Measurements from ENCODE around the gene DNAH10. TPM values are rescaled to one million over a fixed set of nuclear protein-coding genes. Genes with fewer than 3 reads are reported as not detected.
"Not testable (repeated sequence)": the region's sequence is repeated elsewhere in the genome, so short reads cannot be mapped to it uniquely, and the experiment has no call there.

Gene DNAH10
- total and polyA plus RNA-seq, 4 donors = 0.03 to 1.0 TPM; not detected in 2

GRCh38 chr12:123771261-123771660 lies 9.2 kb downstream of the DNAH10 start:
- intact Hi-C loops (cut with DNase I) = no loop called here
- H3K9me3 ChIP-seq (ENCODE audit: control insufficient read depth, low read length) = no peaks in the 10 kb centered on the region
- no peak overlapping the region for H3K27ac ChIP-seq (ENCODE audit: low read depth in 1 of 2, low read length in 2 of 2)
- no peak for ATAC-seq (ENCODE audit: low FRiP score)
- H3K36me3 ChIP-seq (ENCODE audit: control insufficient read depth in 1 of 2, insufficient read depth in 2 of 2, low read length in 1 of 2) = no peaks in the 10 kb centered on the region
- 83 to 89% methylated on average over 7 of the region's 7 CpGs for WGBS, 2 donors
- H3K4me1 ChIP-seq (ENCODE audit: control insufficient read depth in 1 of 2, insufficient read depth in 2 of 2, low read length in 2 of 2) = no peaks in the 10 kb centered on the region
- H3K4me3 ChIP-seq (ENCODE audit: low read length in 2 of 2) = no peak overlapping the region
- H3K27me3 ChIP-seq (ENCODE audit: control insufficient read depth in 1 of 2, insufficient read depth in 2 of 2, low read length in 1 of 2) = peaks cover 0 to 2% of the 10 kb centered on the region in 2 donors
- no peak for DNase-seq

- Histone ChIP-seq H3K4me3 (ENCODE audit: low read length in 2 of 2) (no peak overlapping the region), H3K27me3 (ENCODE audit: control insufficient read depth in 1 of 2, insufficient read depth in 2 of 2, low read length in 1 of 2) (peaks cover 0 to 2% of the 10 kb centered on the region in 2 donors), H3K27ac (ENCODE audit: low read depth in 1 of 2, low read length in 2 of 2) (no peak overlapping the region), H3K9me3 (ENCODE audit: control insufficient read depth, low read length) (no peaks in the 10 kb centered on the region), H3K36me3 (ENCODE audit: control insufficient read depth in 1 of 2, insufficient read depth in 2 of 2, low read length in 1 of 2) (no peaks in the 10 kb centered on the region), H3K4me1 (ENCODE audit: control insufficient read depth in 1 of 2, insufficient read depth in 2 of 2, low read length in 2 of 2) (no peaks in the 10 kb centered on the region)
- intact Hi-C loops (cut with DNase I) = no loop called here
- ATAC-seq (ENCODE audit: low FRiP score) (no peak), DNase-seq (no peak)
- WGBS, 2 donors = 78 to 82% methylated on average over 5 of the region's 5 CpGs
Observed at GRCh38 chr12:123772074-123772473, 10.0 kb downstream of the DNAH10 start.

- intact Hi-C loops (cut with DNase I) = no loop called here
- DNase-seq (no peak), ATAC-seq (ENCODE audit: low FRiP score) (no peak)
- no peaks in the 10 kb centered on the region for H3K9me3 ChIP-seq (ENCODE audit: control insufficient read depth, low read length)
- peaks cover 0 to 2% of the 10 kb centered on the region in 2 donors for H3K27me3 ChIP-seq (ENCODE audit: control insufficient read depth in 1 of 2, insufficient read depth in 2 of 2, low read length in 1 of 2)
- H3K27ac ChIP-seq (ENCODE audit: low read depth in 1 of 2, low read length in 2 of 2) = no peak overlapping the region
- WGBS, 2 donors = 55 to 60% methylated on average over 1 of the region's 1 CpG
- no peak overlapping the region for H3K4me3 ChIP-seq (ENCODE audit: low read length in 2 of 2)
- H3K4me1 ChIP-seq (ENCODE audit: control insufficient read depth in 1 of 2, insufficient read depth in 2 of 2, low read length in 2 of 2) = no peaks in the 10 kb centered on the region
- no peaks in the 10 kb centered on the region for H3K36me3 ChIP-seq (ENCODE audit: control insufficient read depth in 1 of 2, insufficient read depth in 2 of 2, low read length in 1 of 2)
Observed at GRCh38 chr12:123773375-123773774, 11.3 kb downstream of the DNAH10 start.

GRCh38 chr12:123779551-123779950 lies 17.4 kb downstream of the DNAH10 start:
- ATAC-seq (ENCODE audit: low FRiP score) (no peak), DNase-seq (no peak)
- Histone ChIP-seq H3K36me3 (ENCODE audit: control insufficient read depth in 1 of 2, insufficient read depth in 2 of 2, low read length in 1 of 2) (no peaks in the 10 kb centered on the region), H3K9me3 (ENCODE audit: control insufficient read depth, low read length) (peaks cover 3% of the 10 kb centered on the region), H3K4me1 (ENCODE audit: control insufficient read depth in 1 of 2, insufficient read depth in 2 of 2, low read length in 2 of 2) (no peaks in the 10 kb centered on the region), H3K4me3 (ENCODE audit: low read length in 2 of 2) (no peak overlapping the region), H3K27ac (ENCODE audit: low read depth in 1 of 2, low read length in 2 of 2) (no peak overlapping the region), H3K27me3 (ENCODE audit: control insufficient read depth in 1 of 2, insufficient read depth in 2 of 2, low read length in 1 of 2) (no peaks in the 10 kb centered on the region)
- intact Hi-C loops (cut with DNase I) = no loop called here

- ATAC-seq (ENCODE audit: low FRiP score) (no peak), DNase-seq (no peak)
- no peak overlapping the region for H3K27ac ChIP-seq (ENCODE audit: low read depth in 1 of 2, low read length in 2 of 2)
- no peaks in the 10 kb centered on the region for H3K36me3 ChIP-seq (ENCODE audit: control insufficient read depth in 1 of 2, insufficient read depth in 2 of 2, low read length in 1 of 2)
- intact Hi-C loops (cut with DNase I) = no loop called here
- peaks cover 3% of the 10 kb centered on the region for H3K9me3 ChIP-seq (ENCODE audit: control insufficient read depth, low read length)
- 80% methylated on average over 10 of the region's 10 CpGs for WGBS, 2 donors
- no peak overlapping the region for H3K4me3 ChIP-seq (ENCODE audit: low read length in 2 of 2)
- H3K27me3 ChIP-seq (ENCODE audit: control insufficient read depth in 1 of 2, insufficient read depth in 2 of 2, low read length in 1 of 2) = no peaks in the 10 kb centered on the region
- no peaks in the 10 kb centered on the region for H3K4me1 ChIP-seq (ENCODE audit: control insufficient read depth in 1 of 2, insufficient read depth in 2 of 2, low read length in 2 of 2)
Observed at GRCh38 chr12:123782997-123783792, 21.1 kb downstream of the DNAH10 start.

DNA sequence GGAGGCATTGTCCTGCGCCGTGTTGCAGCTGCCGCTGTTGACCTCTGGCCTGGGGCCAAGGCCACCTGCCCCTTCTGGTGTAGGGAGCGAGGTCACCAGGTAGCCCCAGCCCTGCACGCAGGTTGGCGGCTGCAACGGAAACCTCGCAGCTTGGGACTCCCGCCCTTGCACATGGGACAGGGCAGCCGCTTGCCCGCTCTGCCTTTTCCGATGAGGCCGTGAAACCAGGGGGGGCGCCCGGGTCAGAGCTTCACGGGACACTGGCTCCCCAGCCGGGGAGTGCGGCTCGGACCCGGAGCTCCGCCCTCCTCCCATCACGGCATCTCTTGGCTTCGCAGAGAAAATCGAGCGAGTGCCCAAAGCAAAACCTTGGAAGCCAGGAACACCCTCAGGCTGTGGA lies 25.4 kb downstream of the DNAH10 start:
- peaks cover 2% of the 10 kb centered on the region for H3K9me3 ChIP-seq (ENCODE audit: control insufficient read depth, low read length)
- no peaks in the 10 kb centered on the region for H3K4me1 ChIP-seq (ENCODE audit: control insufficient read depth in 1 of 2, insufficient read depth in 2 of 2, low read length in 2 of 2)
- intact Hi-C loops (cut with DNase I) = no loop called here
- no peaks in the 10 kb centered on the region for H3K36me3 ChIP-seq (ENCODE audit: control insufficient read depth in 1 of 2, insufficient read depth in 2 of 2, low read length in 1 of 2)
- 92 to 94% methylated on average over 25 of the region's 25 CpGs for WGBS, 2 donors
- no peak overlapping the region for H3K27ac ChIP-seq (ENCODE audit: low read depth in 1 of 2, low read length in 2 of 2)
- ATAC-seq (ENCODE audit: low FRiP score) = no peak
- no peaks in the 10 kb centered on the region for H3K27me3 ChIP-seq (ENCODE audit: control insufficient read depth in 1 of 2, insufficient read depth in 2 of 2, low read length in 1 of 2)
- no peak for DNase-seq
- H3K4me3 ChIP-seq (ENCODE audit: low read length in 2 of 2) = no peak overlapping the region

DNA sequence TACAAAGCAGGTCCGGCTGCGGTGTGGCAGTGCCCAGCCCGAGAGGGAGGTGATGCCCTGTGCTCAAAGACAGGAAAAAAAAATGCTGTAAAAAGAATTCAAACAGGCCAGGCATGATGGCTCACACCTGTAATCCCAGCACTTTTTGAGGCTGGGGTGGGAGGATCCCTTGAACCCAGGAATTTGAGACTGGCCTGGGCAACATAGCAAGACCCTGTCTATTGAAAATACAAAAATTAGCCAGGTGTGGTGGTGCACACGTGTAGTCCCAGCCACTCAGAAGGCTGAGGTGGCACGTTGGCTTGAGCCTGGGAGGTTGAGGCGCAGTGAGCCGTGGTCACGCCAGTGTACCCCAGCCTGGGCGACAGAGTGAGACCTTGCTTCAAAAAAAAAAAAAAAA lies 26.4 kb downstream of the DNAH10 start:
- Histone ChIP-seq H3K36me3 (ENCODE audit: control insufficient read depth in 1 of 2, insufficient read depth in 2 of 2, low read length in 1 of 2) (no peaks in the 10 kb centered on the region), H3K27me3 (ENCODE audit: control insufficient read depth in 1 of 2, insufficient read depth in 2 of 2, low read length in 1 of 2) (no peaks in the 10 kb centered on the region), H3K4me1 (ENCODE audit: control insufficient read depth in 1 of 2, insufficient read depth in 2 of 2, low read length in 2 of 2) (no peaks in the 10 kb centered on the region), H3K27ac (ENCODE audit: low read depth in 1 of 2, low read length in 2 of 2) (no peak overlapping the region), H3K4me3 (ENCODE audit: low read length in 2 of 2) (no peak overlapping the region), H3K9me3 (ENCODE audit: control insufficient read depth, low read length) (peaks cover under 1% of the 10 kb centered on the region)
- intact Hi-C loops (cut with DNase I) = no loop called here
- DNase-seq = no peak
- no peak for ATAC-seq (ENCODE audit: low FRiP score)
- 89 to 92% methylated on average over 9 of the region's 9 CpGs for WGBS, 2 donors

DNA sequence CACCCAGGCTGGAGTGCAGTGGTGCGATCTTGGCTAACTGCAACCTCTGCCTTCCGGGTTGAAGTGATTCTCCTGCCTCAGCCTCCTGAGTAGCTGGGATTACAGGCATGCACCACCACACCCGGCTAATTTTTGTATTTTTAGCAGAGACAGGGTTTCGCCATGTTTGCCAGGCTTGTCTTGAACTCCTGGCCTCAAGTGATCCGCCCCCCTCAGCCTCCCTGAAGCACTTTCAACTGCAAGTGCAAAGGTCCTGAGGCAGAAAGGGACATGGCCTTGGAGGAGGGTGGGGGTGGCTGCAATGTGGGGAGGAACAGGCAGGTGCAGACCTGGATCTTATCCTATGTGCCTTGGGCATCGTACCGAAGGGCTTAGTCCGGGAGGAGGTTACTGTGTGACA lies 27.3 kb downstream of the DNAH10 start:
- H3K27me3 ChIP-seq (ENCODE audit: control insufficient read depth in 1 of 2, insufficient read depth in 2 of 2, low read length in 1 of 2); H3K27ac ChIP-seq (ENCODE audit: low read depth in 1 of 2, low read length in 2 of 2); DNase-seq; ATAC-seq (ENCODE audit: low FRiP score); H3K36me3 ChIP-seq (ENCODE audit: control insufficient read depth in 1 of 2, insufficient read depth in 2 of 2, low read length in 1 of 2); H3K9me3 ChIP-seq (ENCODE audit: control insufficient read depth, low read length); H3K4me1 ChIP-seq (ENCODE audit: control insufficient read depth in 1 of 2, insufficient read depth in 2 of 2, low read length in 2 of 2); H3K4me3 ChIP-seq (ENCODE audit: low read length in 2 of 2); intact Hi-C loops (cut with DNase I): not testable (repeated sequence)
- whole genome bisulfite sequencing, 2 donors = 90 to 92% methylated on average over 8 of the region's 8 CpGs

DNA sequence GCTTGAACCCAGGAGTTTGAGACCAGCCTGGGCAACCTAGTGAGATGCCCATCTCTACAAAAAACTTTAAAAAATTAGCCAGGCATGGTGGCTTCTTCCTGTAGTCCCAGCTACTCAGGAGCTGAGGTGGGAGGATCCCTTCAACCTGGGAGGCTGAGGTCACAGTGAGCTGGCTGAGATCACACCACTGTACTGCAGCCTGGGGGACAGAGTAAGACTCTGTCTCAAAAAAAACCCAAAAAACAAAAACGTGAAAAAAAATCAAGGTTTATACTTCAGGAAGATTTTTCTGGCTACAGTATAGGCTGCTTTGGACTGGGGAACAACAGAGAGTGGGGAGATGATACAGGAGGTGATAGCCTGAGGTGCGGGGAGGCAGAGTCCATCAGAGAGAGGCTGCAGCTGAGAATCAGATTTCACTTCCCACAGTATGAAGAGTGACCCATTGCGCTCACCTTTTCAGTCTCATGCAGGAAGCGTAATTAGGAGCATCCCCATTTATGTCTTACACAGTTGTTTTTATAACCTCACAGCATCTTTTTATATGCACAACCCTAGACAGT lies 28.9 kb downstream of the DNAH10 start:
- intact Hi-C loops (cut with DNase I) = no loop called here
- no peaks in the 10 kb centered on the region for H3K4me1 ChIP-seq (ENCODE audit: control insufficient read depth in 1 of 2, insufficient read depth in 2 of 2, low read length in 2 of 2)
- ATAC-seq (ENCODE audit: low FRiP score) = no peak
- no peaks in the 10 kb centered on the region for H3K27me3 ChIP-seq (ENCODE audit: control insufficient read depth in 1 of 2, insufficient read depth in 2 of 2, low read length in 1 of 2)
- no peaks in the 10 kb centered on the region for H3K9me3 ChIP-seq (ENCODE audit: control insufficient read depth, low read length)
- 75 to 81% methylated on average over 4 of the region's 4 CpGs for WGBS, 2 donors
- H3K36me3 ChIP-seq (ENCODE audit: control insufficient read depth in 1 of 2, insufficient read depth in 2 of 2, low read length in 1 of 2) = no peaks in the 10 kb centered on the region
- H3K4me3 ChIP-seq (ENCODE audit: low read length in 2 of 2) = no peak overlapping the region
- no peak for DNase-seq
- H3K27ac ChIP-seq (ENCODE audit: low read depth in 1 of 2, low read length in 2 of 2) = no peak overlapping the region

Measured in aorta (tissue), 5 donors.